Activated naive CD4-positive, alpha-beta T cell treated with anti-CD3 and anti-CD28 coated beads, Interleukin-2, amount 50 U/mL, for 24 hours (primary cell): Measurements from ENCODE around the gene EMILIN2.
A peak's percentile ranks its signal among the peaks of the same experiment; 100 is the strongest.
"Not testable (repeated sequence)": the region's sequence is repeated elsewhere in the genome, so short reads cannot be mapped to it uniquely, and the experiment has no call there.

ENCODE experiments used
- H3K27ac Mint-ChIP-seq: one replicate; pipeline ENCODE4 v1.8.0; 2021; ENCODE audit warnings: mild to moderate bottlenecking, mixed read lengths
- H3K27me3 Mint-ChIP-seq: one replicate; pipeline ENCODE4 v1.8.0; 2021; ENCODE audit warnings: mixed read lengths
- H3K36me3 Mint-ChIP-seq: one replicate; pipeline ENCODE4 v1.8.0; 2021; ENCODE audit warnings: mixed read lengths
- H3K4me1 Mint-ChIP-seq: one replicate; pipeline ENCODE4 v1.8.0; 2021; ENCODE audit warnings: mixed read lengths
- H3K4me3 Mint-ChIP-seq: one replicate; pipeline ENCODE4 v1.8.0; 2021; ENCODE audit warnings: mild to moderate bottlenecking, mixed read lengths
- H3K9me3 Mint-ChIP-seq: one replicate; pipeline ENCODE4 v1.8.0; 2021; ENCODE audit warnings: mixed read lengths

EMILIN2 gene

GRCh38 chr18:2826581-2826980 is 20.2 kb upstream of the EMILIN2 start:
- Mint-ChIP-seq H3K27ac (no peak overlapping the region), H3K4me3 (no peak overlapping the region), H3K36me3 (no peaks in the 10 kb centered on the region), H3K9me3 (no peaks in the 10 kb centered on the region), H3K27me3 (peaks cover 1% of the 10 kb centered on the region), H3K4me1 (no peaks in the 10 kb centered on the region)

- Mint-ChIP-seq H3K36me3 (no peaks in the 10 kb centered on the region), H3K4me3 (no peak overlapping the region), H3K27ac (no peak overlapping the region), H3K9me3 (no peaks in the 10 kb centered on the region), H3K4me1 (no peaks in the 10 kb centered on the region), H3K27me3 (peaks cover 1% of the 10 kb centered on the region)
Observed at GRCh38 chr18:2827061-2827460, 19.7 kb upstream of the EMILIN2 start.

GRCh38 chr18:2836118-2836517 is 10.7 kb upstream of the EMILIN2 start:
- not testable (repeated sequence) for H3K4me3 Mint-ChIP-seq, H3K27ac Mint-ChIP-seq, H3K4me1 Mint-ChIP-seq, H3K36me3 Mint-ChIP-seq, H3K27me3 Mint-ChIP-seq
- H3K9me3 Mint-ChIP-seq = peaks cover 15% of the 10 kb centered on the region

- not testable (repeated sequence) for H3K36me3 Mint-ChIP-seq, H3K4me3 Mint-ChIP-seq, H3K4me1 Mint-ChIP-seq, H3K27me3 Mint-ChIP-seq, H3K27ac Mint-ChIP-seq
- peaks cover 15% of the 10 kb centered on the region for H3K9me3 Mint-ChIP-seq
Observed at GRCh38 chr18:2837290-2837689, 9.5 kb upstream of the EMILIN2 start.

- Mint-ChIP-seq H3K4me3 (no peak overlapping the region), H3K27me3 (no peaks in the 10 kb centered on the region), H3K36me3 (peaks cover 6% of the 10 kb centered on the region), H3K4me1 (no peaks in the 10 kb centered on the region), H3K27ac (no peak overlapping the region), H3K9me3 (peaks cover 15% of the 10 kb centered on the region)
Observed at GRCh38 chr18:2839202-2839601, 7.6 kb upstream of the EMILIN2 start.

GRCh38 chr18:2840521-2840920 is 6.3 kb upstream of the EMILIN2 start:
- H3K27ac Mint-ChIP-seq = no peak overlapping the region
- H3K4me3 Mint-ChIP-seq = no peak overlapping the region
- peaks cover 4% of the 10 kb centered on the region for H3K27me3 Mint-ChIP-seq
- H3K4me1 Mint-ChIP-seq = no peaks in the 10 kb centered on the region
- peaks cover 15% of the 10 kb centered on the region for H3K9me3 Mint-ChIP-seq
- peaks cover 6% of the 10 kb centered on the region for H3K36me3 Mint-ChIP-seq

- H3K27ac Mint-ChIP-seq = no peak overlapping the region
- peaks cover 4% of the 10 kb centered on the region for H3K36me3 Mint-ChIP-seq
- no peak overlapping the region for H3K4me3 Mint-ChIP-seq
- peaks cover 9% of the 10 kb centered on the region for H3K27me3 Mint-ChIP-seq
- H3K4me1 Mint-ChIP-seq = peaks cover 12% of the 10 kb centered on the region
- H3K9me3 Mint-ChIP-seq = peaks cover 6% of the 10 kb centered on the region
Observed at GRCh38 chr18:2843146-2843545, 3.7 kb upstream of the EMILIN2 start.

- H3K4me3 Mint-ChIP-seq = no peak overlapping the region
- no peaks in the 10 kb centered on the region for H3K9me3 Mint-ChIP-seq
- H3K36me3 Mint-ChIP-seq = no peaks in the 10 kb centered on the region
- peaks cover 19% of the 10 kb centered on the region for H3K4me1 Mint-ChIP-seq
- no peak overlapping the region for H3K27ac Mint-ChIP-seq
- peaks cover 26% of the 10 kb centered on the region for H3K27me3 Mint-ChIP-seq
Observed at GRCh38 chr18:2845172-2845571, 1.6 kb upstream of the EMILIN2 start.

- peaks cover 23% of the 10 kb centered on the region for H3K4me1 Mint-ChIP-seq
- no peaks in the 10 kb centered on the region for H3K36me3 Mint-ChIP-seq
- H3K27me3 Mint-ChIP-seq = peaks cover 35% of the 10 kb centered on the region
- H3K4me3 Mint-ChIP-seq = peak overlapping the region; percentile 87
- peak overlapping the region; percentile 51 for H3K27ac Mint-ChIP-seq
- no peaks in the 10 kb centered on the region for H3K9me3 Mint-ChIP-seq
Observed at GRCh38 chr18:2847317-2848246, 776 bp downstream of the EMILIN2 start.

- Mint-ChIP-seq H3K9me3 (no peaks in the 10 kb centered on the region), H3K4me3 (peak overlapping the region; percentile 87), H3K36me3 (no peaks in the 10 kb centered on the region), H3K4me1 (peaks cover 23% of the 10 kb centered on the region), H3K27me3 (peaks cover 35% of the 10 kb centered on the region), H3K27ac (peak overlapping the region; percentile 30)
Observed at GRCh38 chr18:2848247-2849246, 1.7 kb downstream of the EMILIN2 start.

- H3K27ac Mint-ChIP-seq = no peak overlapping the region
- H3K4me3 Mint-ChIP-seq = no peak overlapping the region
- H3K4me1 Mint-ChIP-seq = peaks cover 22% of the 10 kb centered on the region
- no peaks in the 10 kb centered on the region for H3K9me3 Mint-ChIP-seq
- peaks cover 33% of the 10 kb centered on the region for H3K27me3 Mint-ChIP-seq
- no peaks in the 10 kb centered on the region for H3K36me3 Mint-ChIP-seq
Observed at GRCh38 chr18:2850816-2851215, 4.0 kb downstream of the EMILIN2 start.

- peaks cover 22% of the 10 kb centered on the region for H3K4me1 Mint-ChIP-seq
- no peaks in the 10 kb centered on the region for H3K9me3 Mint-ChIP-seq
- H3K36me3 Mint-ChIP-seq = no peaks in the 10 kb centered on the region
- H3K27me3 Mint-ChIP-seq = peaks cover 29% of the 10 kb centered on the region
- H3K27ac Mint-ChIP-seq = no peak overlapping the region
- no peak overlapping the region for H3K4me3 Mint-ChIP-seq
Observed at GRCh38 chr18:2851771-2852170, 5.0 kb downstream of the EMILIN2 start.

- Mint-ChIP-seq H3K4me1 (peaks cover 22% of the 10 kb centered on the region), H3K27me3 (peaks cover 29% of the 10 kb centered on the region)
- not testable (repeated sequence) for H3K4me3 Mint-ChIP-seq, H3K27ac Mint-ChIP-seq, H3K36me3 Mint-ChIP-seq, H3K9me3 Mint-ChIP-seq
Observed at GRCh38 chr18:2852460-2852859, 5.7 kb downstream of the EMILIN2 start.

- Mint-ChIP-seq H3K27ac (no peak overlapping the region), H3K4me1 (peaks cover 13% of the 10 kb centered on the region), H3K9me3 (no peaks in the 10 kb centered on the region), H3K4me3 (no peak overlapping the region), H3K27me3 (peaks cover 26% of the 10 kb centered on the region), H3K36me3 (no peaks in the 10 kb centered on the region)
Observed at GRCh38 chr18:2853173-2853925, 6.5 kb downstream of the EMILIN2 start.

- Mint-ChIP-seq H3K4me3 (no peak overlapping the region), H3K27me3 (peaks cover 18% of the 10 kb centered on the region), H3K9me3 (no peaks in the 10 kb centered on the region), H3K4me1 (peaks cover 8% of the 10 kb centered on the region), H3K27ac (no peak overlapping the region), H3K36me3 (no peaks in the 10 kb centered on the region)
Observed at GRCh38 chr18:2853926-2854664, 7.3 kb downstream of the EMILIN2 start.
